HEK293 (cell line): Measurements from ENCODE around the gene CCBE1.

Experiments used
- CTCF ChIA-PET: fragments of 350-600 bp; formaldehyde crosslinking; extraction: SDS; loops from one replicate; lab custom pipeline; 2021; ENCODE audit warnings: antibody characterized with exemption; lab: Yijun Ruan, JAX
- POLR2A ChIA-PET: fragments of 300-600 bp; formaldehyde crosslinking; extraction: SDS; loops from one replicate; lab custom pipeline; 2020; ENCODE audit warnings: antibody characterized with exemption, inconsistent platforms; lab: Yijun Ruan, JAX
- H3K27ac ChIP-seq: fragments of 200-500 bp; sonication (Bioruptor generic); 2 replicates; pipeline ENCODE4 v1.5.1; 2014; ENCODE audit warnings: low read depth, low read length, control low read depth, inconsistent platforms; ENCODE audit errors: extremely low read depth
- H3K36me3 ChIP-seq, 2 experiments: fragments of 200-500 bp in 1 of 2; sonication (Bioruptor generic) in 1 of 2; 1 replicate in 1 of 2; 2 replicates in 1 of 2; pipeline ENCODE4 v1.5.1; 2014 to 2017; ENCODE audit warnings: inconsistent platforms in 2 of 2, low read length in 2 of 2; ENCODE audit not compliant: control insufficient read depth in 2 of 2, insufficient read depth in 1 of 2
- H3K4me1 ChIP-seq: fragments of 200-500 bp; sonication (Bioruptor generic); 2 replicates; pipeline ENCODE4 v1.5.1; 2014; ENCODE audit warnings: mild to moderate bottlenecking, low read length, inconsistent platforms; ENCODE audit not compliant: control insufficient read depth, insufficient read depth
- H3K4me3 ChIP-seq: 2 replicates; pipeline ENCODE4 v1.5.1; 2011; ENCODE audit warnings: low read depth, mild to moderate bottlenecking, control low read depth, low read length, moderate library complexity
- H3K9me3 ChIP-seq: fragments of 200-500 bp; sonication (Bioruptor generic); 2 replicates; pipeline ENCODE4 v1.5.1; 2014; ENCODE audit warnings: low read depth, low read length, inconsistent platforms; ENCODE audit not compliant: control insufficient read depth, insufficient read depth
- REPIN1 ChIP-seq: fragments of 450-650 bp; formaldehyde crosslinking; IDR thresholded peaks from 2 replicates; pipeline ENCODE4 v1.5.1; 2017; ENCODE audit warnings: missing biosample characterization, missing genetic modification characterization, low read depth
- YY2 ChIP-seq: fragments of 450-650 bp; formaldehyde crosslinking; IDR thresholded peaks from 2 replicates; pipeline ENCODE4 v1.5.1; 2016; ENCODE audit warnings: missing biosample characterization, missing genetic modification characterization
- ZNF837 ChIP-seq: fragments of 450-650 bp; formaldehyde crosslinking; IDR thresholded peaks from 2 replicates; pipeline ENCODE4 v1.5.1; 2016; ENCODE audit warnings: missing biosample characterization, missing genetic modification characterization
- TF ChIP-seq, protein P1 (sequence below): fragments of 450-650 bp; formaldehyde crosslinking; IDR thresholded peaks from 2 replicates; pipeline ENCODE4 v1.5.1; 2016; ENCODE audit warnings: missing biosample characterization, missing genetic modification characterization
- TF ChIP-seq, protein P2 (sequence below): fragments of 450-650 bp; formaldehyde crosslinking; IDR thresholded peaks from 2 replicates; pipeline ENCODE4 v1.5.1; 2017; ENCODE audit warnings: missing biosample characterization, missing genetic modification characterization

The CCBE1 gene

DNA sequence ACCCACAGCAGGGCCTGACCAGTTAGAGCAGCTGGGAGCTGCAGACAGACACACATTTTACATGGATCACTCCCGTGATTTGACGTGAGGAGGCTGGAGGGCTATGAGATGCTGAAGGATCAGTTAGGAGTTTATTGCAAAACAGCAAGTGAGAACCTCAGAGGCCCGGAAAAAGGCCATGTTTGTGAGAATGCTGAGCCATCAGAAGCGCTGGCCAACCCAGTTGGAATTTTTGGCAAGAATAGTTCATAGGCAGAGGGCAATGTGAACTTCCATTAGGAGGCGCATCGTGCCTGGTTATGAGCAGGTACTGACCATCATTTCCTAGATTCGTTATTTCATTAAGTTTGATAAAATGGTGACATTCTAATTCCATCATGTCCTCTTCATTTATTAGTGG lies 314.8 kb downstream of the CCBE1 start (continued):
- TF ChIP-seq REPIN1 (tag by site-specific recombination): no peak
- TF ChIP-seq, protein P1, sequence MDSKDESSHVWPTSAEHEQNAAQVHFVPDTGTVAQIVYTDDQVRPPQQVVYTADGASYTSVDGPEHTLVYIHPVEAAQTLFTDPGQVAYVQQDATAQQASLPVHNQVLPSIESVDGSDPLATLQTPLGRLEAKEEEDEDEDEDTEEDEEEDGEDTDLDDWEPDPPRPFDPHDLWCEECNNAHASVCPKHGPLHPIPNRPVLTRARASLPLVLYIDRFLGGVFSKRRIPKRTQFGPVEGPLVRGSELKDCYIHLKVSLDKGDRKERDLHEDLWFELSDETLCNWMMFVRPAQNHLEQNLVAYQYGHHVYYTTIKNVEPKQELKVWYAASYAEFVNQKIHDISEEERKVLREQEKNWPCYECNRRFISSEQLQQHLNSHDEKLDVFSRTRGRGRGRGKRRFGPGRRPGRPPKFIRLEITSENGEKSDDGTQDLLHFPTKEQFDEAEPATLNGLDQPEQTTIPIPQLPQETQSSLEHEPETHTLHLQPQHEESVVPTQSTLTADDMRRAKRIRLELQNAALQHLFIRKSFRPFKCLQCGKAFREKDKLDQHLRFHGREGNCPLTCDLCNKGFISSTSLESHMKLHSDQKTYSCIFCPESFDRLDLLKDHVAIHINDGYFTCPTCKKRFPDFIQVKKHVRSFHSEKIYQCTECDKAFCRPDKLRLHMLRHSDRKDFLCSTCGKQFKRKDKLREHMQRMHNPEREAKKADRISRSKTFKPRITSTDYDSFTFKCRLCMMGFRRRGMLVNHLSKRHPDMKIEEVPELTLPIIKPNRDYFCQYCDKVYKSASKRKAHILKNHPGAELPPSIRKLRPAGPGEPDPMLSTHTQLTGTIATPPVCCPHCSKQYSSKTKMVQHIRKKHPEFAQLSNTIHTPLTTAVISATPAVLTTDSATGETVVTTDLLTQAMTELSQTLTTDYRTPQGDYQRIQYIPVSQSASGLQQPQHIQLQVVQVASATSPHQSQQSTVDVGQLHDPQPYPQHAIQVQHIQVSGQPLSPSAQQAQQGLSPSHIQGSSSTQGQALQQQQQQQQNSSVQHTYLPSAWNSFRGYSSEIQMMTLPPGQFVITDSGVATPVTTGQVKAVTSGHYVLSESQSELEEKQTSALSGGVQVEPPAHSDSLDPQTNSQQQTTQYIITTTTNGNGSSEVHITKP (tag by site-specific recombination): no peak
- TF ChIP-seq, protein P2, sequence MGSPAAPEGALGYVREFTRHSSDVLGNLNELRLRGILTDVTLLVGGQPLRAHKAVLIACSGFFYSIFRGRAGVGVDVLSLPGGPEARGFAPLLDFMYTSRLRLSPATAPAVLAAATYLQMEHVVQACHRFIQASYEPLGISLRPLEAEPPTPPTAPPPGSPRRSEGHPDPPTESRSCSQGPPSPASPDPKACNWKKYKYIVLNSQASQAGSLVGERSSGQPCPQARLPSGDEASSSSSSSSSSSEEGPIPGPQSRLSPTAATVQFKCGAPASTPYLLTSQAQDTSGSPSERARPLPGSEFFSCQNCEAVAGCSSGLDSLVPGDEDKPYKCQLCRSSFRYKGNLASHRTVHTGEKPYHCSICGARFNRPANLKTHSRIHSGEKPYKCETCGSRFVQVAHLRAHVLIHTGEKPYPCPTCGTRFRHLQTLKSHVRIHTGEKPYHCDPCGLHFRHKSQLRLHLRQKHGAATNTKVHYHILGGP (tag by site-specific recombination): no peak

DNA sequence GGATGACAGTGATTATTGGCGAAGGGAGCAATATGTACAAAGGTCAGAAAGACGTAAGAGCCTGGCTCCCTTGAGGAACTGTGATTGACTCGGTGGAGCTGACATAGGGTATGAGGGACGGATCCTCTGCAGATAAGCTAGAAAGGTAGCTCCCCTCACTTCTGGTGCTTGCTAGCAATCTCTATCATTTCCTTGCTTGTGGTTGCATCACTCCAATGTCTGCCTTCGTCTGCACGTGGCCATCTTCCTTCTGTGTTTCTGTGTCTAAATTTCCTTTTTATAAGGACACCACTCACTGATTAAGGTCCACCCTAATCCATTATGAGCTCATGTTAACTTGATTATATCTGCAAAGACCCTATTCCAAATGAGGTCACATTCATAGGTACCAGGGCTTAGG lies 315.3 kb downstream of the CCBE1 start:
- ChIA-PET CTCF (interaction anchor here (1.0 kb wide), 2 partner anchors 21 to 442 kb away, joined by 3 read pairs; no protein-coding TSS in a partner anchor), POLR2A (interaction anchor here (1.0 kb wide), 1 partner anchor 22 kb away, joined by 4 read pairs; the partner anchor contains the start of gene LMAN1)
- Histone ChIP-seq H3K27ac (no peak overlapping the region), H3K4me3 (no peak overlapping the region), H3K36me3 (no peaks in the 10 kb centered on the region), H3K9me3 (no peaks in the 10 kb centered on the region), H3K4me1 (no peaks in the 10 kb centered on the region)
- no peak for TF ChIP-seq ZNF837 (tag by site-specific recombination)
- peak; percentile 23; the same call in 1 of the 2 replicates for TF ChIP-seq YY2 (tag by site-specific recombination)
